Measurements from ENCODE around the gene NCAPH2. TPM values are rescaled to one million over a fixed set of nuclear protein-coding genes. Genes with fewer than 3 reads are reported as not detected.

NCAPH2 gene
- total and polyA plus RNA-seq, 9 of the 15 experiments (the other 6 are each of a cell fraction or from before 2014, with no cell fraction given) = 3.6 to 88.6 (median 32.4) TPM

DNA sequence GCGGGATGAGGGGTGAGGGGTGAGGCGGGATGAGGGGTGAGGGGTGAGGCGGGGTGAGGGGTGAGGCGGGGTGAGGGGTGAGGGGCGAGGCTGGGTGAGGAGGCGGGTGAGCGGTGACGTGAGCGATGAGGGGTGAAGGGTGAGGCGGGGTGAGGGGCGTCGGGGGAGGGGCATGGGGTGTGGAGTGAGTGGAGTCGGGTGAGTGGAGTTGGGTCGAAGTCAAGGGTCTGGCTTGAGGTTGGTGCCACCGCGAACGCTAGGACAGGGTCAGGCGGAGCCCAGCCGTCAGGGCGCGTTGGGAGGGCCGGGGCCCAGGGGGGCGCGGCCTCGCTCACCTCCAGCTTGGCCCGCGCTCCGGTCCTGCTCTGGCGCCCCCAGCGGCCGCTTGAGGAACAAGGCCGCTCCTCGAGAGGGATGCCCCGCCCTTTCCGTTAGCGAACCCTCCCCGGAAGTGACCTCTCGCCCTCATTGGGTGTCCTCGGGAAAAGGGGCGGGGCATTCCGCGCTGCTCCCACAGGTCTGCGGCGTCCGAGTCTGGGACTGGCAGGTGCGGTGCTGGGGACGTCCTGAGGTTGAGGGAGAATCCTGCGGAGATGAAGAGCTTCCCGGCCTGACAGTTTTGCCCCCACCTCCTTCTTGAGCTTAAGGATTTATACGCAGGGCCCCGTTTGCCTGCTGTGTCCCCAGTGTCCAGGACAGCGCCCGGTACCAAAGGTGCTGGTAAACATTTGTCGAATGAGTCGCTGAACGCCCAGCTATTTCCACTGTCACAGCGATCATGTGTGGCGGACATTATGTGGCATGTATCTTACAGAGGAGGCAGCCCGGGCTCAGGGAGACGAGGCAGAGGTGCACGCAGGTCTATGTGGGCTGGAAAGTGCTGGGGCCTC lies 54.7 kb downstream of the NCAPH2 start, which contains the start of gene SYCE3 (continued):
- no peak for TF ChIP-seq TAF1 (IDR thresholded peaks at IDR 0.05; ENCODE audit: control insufficient read depth, extremely low read depth, insufficient read depth, low read length, severe bottlenecking)
- no peak for TF ChIP-seq ZNF239 (CRISPR knock-in tag; IDR thresholded peaks at IDR 0.05)
- no peak for TF ChIP-seq SAFB2 (IDR thresholded peaks at IDR 0.05; ENCODE audit: borderline replicate concordance, low read depth, low read length, severe bottlenecking)
- no peak for TF ChIP-seq IRF2 (CRISPR knock-in tag; IDR thresholded peaks at IDR 0.05)
- TF ChIP-seq POLR2G (IDR thresholded peaks at IDR 0.05; ENCODE audit: low read depth, low read length) = peak; percentile 75
- no peak for TF ChIP-seq PHB (CRISPR knock-in tag; IDR thresholded peaks at IDR 0.05)
- no peak for TF ChIP-seq TAL1 (IDR thresholded peaks at IDR 0.05)
- no peak for TF ChIP-seq DNMT1 (IDR thresholded peaks at IDR 0.05)
- no peak for TF ChIP-seq SMAD4 (CRISPR knock-in tag; conservative IDR thresholded peaks at IDR 0.05)
- TF ChIP-seq ZNF79 (CRISPR knock-in tag; IDR thresholded peaks at IDR 0.05; ENCODE audit: low read depth) = no peak
- no peak for TF ChIP-seq KDM4B (IDR thresholded peaks at IDR 0.05; ENCODE audit: borderline replicate concordance in 2 of 2, low read depth in 1 of 2)
- TF ChIP-seq TARDBP (IDR thresholded peaks at IDR 0.05) = 0 out of 2 replicates have a peak, but pooled peaks have one; percentile 56
- TF ChIP-seq ETS1 (conservative IDR thresholded peaks at IDR 0.05; ENCODE audit: control insufficient read depth, low read depth, low read length) = no peak
- TF ChIP-seq NFXL1 (CRISPR knock-in tag; IDR thresholded peaks at IDR 0.05) = no peak
- TF ChIP-seq HMG20B (CRISPR knock-in tag; IDR thresholded peaks at IDR 0.05) = no peak
- no peak for TF ChIP-seq RCOR1 (IDR thresholded peaks at IDR 0.05; ENCODE audit: borderline replicate concordance in 1 of 2, low read depth in 2 of 2, low read length in 2 of 2)
- TF ChIP-seq PPARD (CRISPR knock-in tag; IDR thresholded peaks at IDR 0.05) = no peak
- TF ChIP-seq MCM3 (IDR thresholded peaks at IDR 0.05) = no peak
- no peak for TF ChIP-seq SMARCA4 (IDR thresholded peaks at IDR 0.05)
- TF ChIP-seq NCOA2 (IDR thresholded peaks at IDR 0.05; ENCODE audit: partially characterized antibody in 2 of 2) = no peak
- no peak; the same call in 1 of the 2 replicates for TF ChIP-seq ATF1 (CRISPR knock-in tag; IDR thresholded peaks at IDR 0.05)
- TF ChIP-seq ATF1 (tag; IDR thresholded peaks at IDR 0.05) = peak; percentile 53
- no peak for TF ChIP-seq PURB (CRISPR knock-in tag; IDR thresholded peaks at IDR 0.05; ENCODE audit: low read depth)
- no peak for TF ChIP-seq HDGF (IDR thresholded peaks at IDR 0.05)
- TF ChIP-seq MAFK (IDR thresholded peaks at IDR 0.05; ENCODE audit: low read length) = no peak
- TF ChIP-seq MCM7 (IDR thresholded peaks at IDR 0.05) = no peak
- no peak for TF ChIP-seq STAT5A (IDR thresholded peaks at IDR 0.05; ENCODE audit: borderline replicate concordance, low read length)
- no peak for TF ChIP-seq ZNF76 (CRISPR knock-in tag; IDR thresholded peaks at IDR 0.05; ENCODE audit: borderline replicate concordance)
- TF ChIP-seq RBFOX2 (IDR thresholded peaks at IDR 0.05; ENCODE audit: low read depth, low read length) = peak; percentile 73
- no peak for TF ChIP-seq MCM5 (IDR thresholded peaks at IDR 0.05; ENCODE audit: low read depth)
- no peak for TF ChIP-seq CCAR2 (IDR thresholded peaks at IDR 0.05; ENCODE audit: low read depth, low read length)
